GM23338 (cell line): ENCODE measurements around the gene ZCCHC13. TPM values are rescaled to one million over a fixed set of nuclear protein-coding genes. Genes with fewer than 3 reads are reported as not detected.

ENCODE experiments used
- ATAC-seq: fragments of 200-7000 bp; cut with Tn5 transposase; 3 replicates; pipeline ENCODE4 v1.9.1; 2020
- DNase-seq: peaks from one replicate; pipeline ENCODE4 v3.0.0-alpha.2; 2015; ENCODE audit warnings: low spot score
- H2AFZ ChIP-seq: fragments of 200-600 bp; sonication (generic); 2 replicates; pipeline ENCODE4 v1.8.0; 2016; ENCODE audit warnings: antibody characterized with exemption, mild to moderate bottlenecking, moderate library complexity
- H3F3A ChIP-seq: fragments of 200-600 bp; sonication (generic); replicated peaks from 2 replicates; pipeline ENCODE4 v1.8.0; 2017; ENCODE audit warnings: antibody characterized with exemption, mixed run types, low read depth
- H3K27ac ChIP-seq: fragments of 200-600 bp; sonication (generic); 2 replicates; pipeline ENCODE4 v1.6.1; 2016; ENCODE audit warnings: low read depth
- H3K27me3 ChIP-seq: fragments of 200-600 bp; sonication (generic); 2 replicates; pipeline ENCODE4 v1.8.0; 2016; ENCODE audit warnings: mild to moderate bottlenecking, mixed run types, moderate library complexity; ENCODE audit not compliant: insufficient read depth
- H3K36me3 ChIP-seq: fragments of 200-600 bp; sonication (generic); 2 replicates; pipeline ENCODE4 v1.8.0; 2016; ENCODE audit warnings: mild to moderate bottlenecking; ENCODE audit not compliant: insufficient read depth
- H3K4me1 ChIP-seq: fragments of 200-600 bp; sonication (generic); 2 replicates; pipeline ENCODE4 v1.8.0; 2016; ENCODE audit warnings: mild to moderate bottlenecking, moderate library complexity; ENCODE audit not compliant: insufficient read depth
- H3K4me2 ChIP-seq: fragments of 200-600 bp; sonication (generic); 2 replicates; pipeline ENCODE4 v1.7.1; 2017; ENCODE audit warnings: mixed run types
- H3K4me3 ChIP-seq: fragments of 200-600 bp; sonication (generic); 2 replicates; pipeline ENCODE4 v1.6.1; 2016; ENCODE audit warnings: mixed run types
- H3K79me2 ChIP-seq: fragments of 200-600 bp; sonication (generic); replicated peaks from 2 replicates; pipeline ENCODE4 v1.8.0; 2017; ENCODE audit warnings: mild to moderate bottlenecking; ENCODE audit not compliant: insufficient read depth
- H3K9me2 ChIP-seq: fragments of 200-600 bp; sonication (generic); 2 replicates; pipeline ENCODE4 v1.8.0; 2017; ENCODE audit not compliant: insufficient read depth
- H4K20me1 ChIP-seq: fragments of 200-600 bp; sonication (generic); replicated peaks from 2 replicates; pipeline ENCODE4 v1.8.0; 2017; ENCODE audit warnings: mild to moderate bottlenecking; ENCODE audit not compliant: insufficient read depth
- H3K27ac Mint-ChIP-seq: 2 replicates; pipeline ENCODE4 v1.8.0; 2020; ENCODE audit warnings: inconsistent platforms, mild to moderate bottlenecking, moderate library complexity, mixed read lengths
- H3K27me3 Mint-ChIP-seq: 3 replicates; pipeline ENCODE4 v1.8.0; 2022; ENCODE audit warnings: low read depth, mild to moderate bottlenecking, moderate library complexity, mixed read lengths, inconsistent platforms; ENCODE audit not compliant: insufficient read depth, poor library complexity
- H3K36me3 Mint-ChIP-seq: 3 replicates; pipeline ENCODE4 v1.8.0; 2021; ENCODE audit warnings: low read depth, mild to moderate bottlenecking, inconsistent platforms, moderate library complexity, mixed read lengths
- H3K4me1 Mint-ChIP-seq: 3 replicates; pipeline ENCODE4 v1.8.0; 2020; ENCODE audit warnings: mild to moderate bottlenecking, inconsistent platforms, mixed read lengths
- H3K4me3 Mint-ChIP-seq: 3 replicates; pipeline ENCODE4 v1.8.0; 2021; ENCODE audit warnings: moderate library complexity, mild to moderate bottlenecking, inconsistent platforms, mixed read lengths
- H3K9me3 Mint-ChIP-seq: 3 replicates; pipeline ENCODE4 v1.8.0; 2020; ENCODE audit warnings: moderate library complexity, mild to moderate bottlenecking, inconsistent platforms, mixed read lengths
- CTCF ChIP-seq, 2 experiments: fragments of 200-600 bp in 1 of 2; sonication (generic) in 1 of 2; conservative IDR thresholded peaks; 2 replicates each; pipeline versions ENCODE4 v1.5.1 to v1.6.1; 2016 to 2017; ENCODE audit warnings: antibody characterized with exemption in 2 of 2, low read depth in 2 of 2, mild to moderate bottlenecking in 2 of 2, moderate library complexity in 1 of 2
- ETS1 ChIP-seq: IDR thresholded peaks from 2 replicates; pipeline ENCODE4 v1.6.1; 2016; ENCODE audit warnings: antibody characterized with exemption
- EZH2 ChIP-seq: fragments of 200-600 bp; sonication (generic); IDR thresholded peaks from one replicate; pipeline ENCODE4 v1.8.0; 2017; ENCODE audit warnings: antibody characterized with exemption, mild to moderate bottlenecking, low read depth; ENCODE audit not compliant: unreplicated experiment
- EZH2phosphoT487 ChIP-seq: fragments of 200-600 bp; sonication (generic); IDR thresholded peaks from one replicate; pipeline ENCODE4 v1.8.1; 2018; ENCODE audit warnings: antibody characterized with exemption; ENCODE audit not compliant: unreplicated experiment
- NANOG ChIP-seq: IDR thresholded peaks from 2 replicates; pipeline ENCODE4 v1.6.1; 2016; ENCODE audit warnings: antibody characterized with exemption, borderline replicate concordance
- POLR2AphosphoS5 ChIP-seq: IDR thresholded peaks from 2 replicates; pipeline ENCODE4 v1.6.1; 2016; ENCODE audit warnings: antibody characterized with exemption, low read depth
- REST ChIP-seq: IDR thresholded peaks from one replicate; pipeline ENCODE4 v1.6.1; 2018; ENCODE audit warnings: antibody characterized with exemption; ENCODE audit not compliant: unreplicated experiment
- STAT1 ChIP-seq: IDR thresholded peaks from one replicate; pipeline ENCODE4 v1.6.1; 2016; ENCODE audit warnings: antibody characterized with exemption; ENCODE audit not compliant: unreplicated experiment
- ZNF331 ChIP-seq: fragments of 250-450 bp; sonication (Bioruptor Pico); IDR thresholded peaks from 2 replicates; pipeline ENCODE4 v1.5.0; 2020; ENCODE audit warnings: low read depth, mild to moderate bottlenecking, moderate library complexity
- polyA plus RNA-seq: library from polyadenylated mRNA; unstranded; fragments of >200 nt; fragmentation: Nextera tagmentation; extraction: Ambion mirVana; gene quantifications from 2 replicates; pipeline ENCODE4 v1.2.1, GENCODE V29; 2016
- total RNA-seq: library from RNA; depleted of rRNA; stranded (reverse); fragments of >200 nt; shearing (Covaris generic); gene quantifications from 2 replicates; pipeline ENCODE4 v1.2.3, GENCODE V29; 2014

ZCCHC13 gene
- total and polyA plus RNA-seq, 2 experiments from 2014 or later = not detected

GRCh38 chrX:74338852-74339251, 34.9 kb downstream of the ZCCHC13 start:
- no peak overlapping the region for H2AFZ ChIP-seq
- H3K27ac ChIP-seq = no peak overlapping the region
- Mint-ChIP-seq H3K27me3 (peaks cover 2% of the 10 kb centered on the region), H3K4me3 (no peak overlapping the region), H3K4me1 (peaks cover 9% of the 10 kb centered on the region), H3K9me3 (peaks cover 16% of the 10 kb centered on the region; the same call in 2 of the 3 replicates), H3K36me3 (peaks cover 22% of the 10 kb centered on the region; the same call in 2 of the 3 replicates), H3K27ac (no peak overlapping the region)
- H3K4me2 ChIP-seq = no peak overlapping the region
- H4K20me1 ChIP-seq = no peaks in the 10 kb centered on the region
- no peaks in the 10 kb centered on the region for H3K36me3 ChIP-seq
- no peaks in the 10 kb centered on the region for H3K79me2 ChIP-seq
- H3F3A ChIP-seq = no peaks in the 10 kb centered on the region
- H3K27me3 ChIP-seq = no peaks in the 10 kb centered on the region
- DNase-seq (no peak), ATAC-seq (no peak)
- TF ChIP-seq ZNF331 (no peak), EZH2phosphoT487 (no peak), REST (no peak), NANOG (no peak)
- H3K4me3 ChIP-seq = no peak overlapping the region
- 0 out of 2 replicates have a peak, but pooled peaks cover 11% of the 10 kb centered on the region for H3K4me1 ChIP-seq
- H3K9me2 ChIP-seq = no peaks in the 10 kb centered on the region

- H3K9me3 Mint-ChIP-seq = peaks cover 17% of the 10 kb centered on the region; the same call in 2 of the 3 replicates
- Histone ChIP-seq H3K27me3 (no peaks in the 10 kb centered on the region), H3F3A (no peaks in the 10 kb centered on the region), H2AFZ (no peak overlapping the region), H4K20me1 (no peaks in the 10 kb centered on the region), H3K9me2 (no peaks in the 10 kb centered on the region), H3K4me1 (peaks cover 15% of the 10 kb centered on the region; the same call in 1 of the 2 replicates), H3K4me3 (no peak overlapping the region), H3K79me2 (no peaks in the 10 kb centered on the region), H3K4me2 (no peak overlapping the region), H3K27ac (no peak overlapping the region), H3K36me3 (no peaks in the 10 kb centered on the region)
- ATAC-seq = no peak
- H3K4me1 Mint-ChIP-seq = peaks cover 16% of the 10 kb centered on the region
- peaks cover 2% of the 10 kb centered on the region for H3K27me3 Mint-ChIP-seq
- DNase-seq = no peak
- H3K4me3 Mint-ChIP-seq = no peak overlapping the region
- H3K36me3 Mint-ChIP-seq = peaks cover 24% of the 10 kb centered on the region; the same call in 2 of the 3 replicates
- no peak overlapping the region for H3K27ac Mint-ChIP-seq
- TF ChIP-seq EZH2 (no peak), REST (no peak), ETS1 (no peak), POLR2AphosphoS5 (no peak), STAT1 (no peak), CTCF (conservative IDR thresholded peaks at IDR 0.05; ENCODE audit: low read depth in 2 of 2) (no peak), ZNF331 (no peak)
Observed at GRCh38 chrX:74340051-74340450, 36.1 kb downstream of the ZCCHC13 start.
